ENCODE measurements around the gene SLC25A1.
"Not testable (repeated sequence)": the region's sequence is repeated elsewhere in the genome, so short reads cannot be mapped to it uniquely, and the experiment has no call there.

SLC25A1 gene

GRCh38 chr22:19206287-19206686, 27.8 kb upstream of the SLC25A1 start:
- no peaks in the 10 kb centered on the region for H3K27me3 ChIP-seq (ENCODE audit: control insufficient read depth, insufficient read depth, low read length)
- H3K27ac ChIP-seq (ENCODE audit: low read depth, low read length) = no peak overlapping the region
- H3K9ac ChIP-seq (ENCODE audit: low read depth, low read length) = no peak overlapping the region
- no peak overlapping the region for H3K4me3 ChIP-seq (ENCODE audit: low read depth, low read length)
- no peaks in the 10 kb centered on the region for H3K9me3 ChIP-seq (ENCODE audit: control insufficient read depth, insufficient read depth, low read length)
- peaks cover 29% of the 10 kb centered on the region for H3K36me3 ChIP-seq (ENCODE audit: control insufficient read depth, insufficient read depth, low read length)
- no peaks in the 10 kb centered on the region for H3K4me1 ChIP-seq (ENCODE audit: control insufficient read depth, insufficient read depth, low read length)

- Histone ChIP-seq H3K4me1 (ENCODE audit: control insufficient read depth, insufficient read depth, low read length) (no peaks in the 10 kb centered on the region), H3K9me3 (ENCODE audit: control insufficient read depth, insufficient read depth, low read length) (no peaks in the 10 kb centered on the region), H3K27ac (ENCODE audit: low read depth, low read length) (no peak overlapping the region), H3K9ac (ENCODE audit: low read depth, low read length) (no peak overlapping the region), H3K36me3 (ENCODE audit: control insufficient read depth, insufficient read depth, low read length) (peaks cover 26% of the 10 kb centered on the region; the same call in 1 of the 2 replicates), H3K27me3 (ENCODE audit: control insufficient read depth, insufficient read depth, low read length) (no peaks in the 10 kb centered on the region), H3K4me3 (ENCODE audit: low read depth, low read length) (no peak overlapping the region)
Measured at GRCh38 chr22:19204640-19205039, 26.1 kb upstream of the SLC25A1 start.

DNA sequence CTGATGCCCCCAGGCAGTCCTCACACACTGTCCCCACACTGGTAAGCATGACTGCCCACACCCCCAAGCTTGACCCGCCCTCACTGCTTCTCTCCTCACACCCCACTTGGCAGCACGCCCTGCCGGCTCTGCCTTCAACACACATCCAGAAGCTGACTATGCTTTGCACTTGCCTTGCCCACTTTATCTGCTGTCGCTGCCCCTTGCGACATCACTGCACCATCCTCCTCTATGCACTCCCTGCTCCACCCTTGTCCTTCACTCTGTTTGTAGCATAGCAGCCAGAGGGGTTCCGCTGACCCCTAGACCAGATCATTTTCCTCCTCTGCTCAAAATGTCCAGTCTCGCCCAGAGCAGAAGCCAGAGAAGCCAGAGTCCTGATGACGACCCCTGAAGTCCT, 25.3 kb upstream of the SLC25A1 start:
- no peak overlapping the region for H3K9ac ChIP-seq (ENCODE audit: low read depth, low read length)
- H3K27ac ChIP-seq (ENCODE audit: low read depth, low read length) = no peak overlapping the region
- H3K27me3 ChIP-seq (ENCODE audit: control insufficient read depth, insufficient read depth, low read length) = no peaks in the 10 kb centered on the region
- H3K36me3 ChIP-seq (ENCODE audit: control insufficient read depth, insufficient read depth, low read length) = peaks cover 24% of the 10 kb centered on the region; the same call in 1 of the 2 replicates
- no peak overlapping the region for H3K4me3 ChIP-seq (ENCODE audit: low read depth, low read length)
- H3K4me1 ChIP-seq (ENCODE audit: control insufficient read depth, insufficient read depth, low read length) = no peaks in the 10 kb centered on the region
- no peaks in the 10 kb centered on the region for H3K9me3 ChIP-seq (ENCODE audit: control insufficient read depth, insufficient read depth, low read length)

DNA sequence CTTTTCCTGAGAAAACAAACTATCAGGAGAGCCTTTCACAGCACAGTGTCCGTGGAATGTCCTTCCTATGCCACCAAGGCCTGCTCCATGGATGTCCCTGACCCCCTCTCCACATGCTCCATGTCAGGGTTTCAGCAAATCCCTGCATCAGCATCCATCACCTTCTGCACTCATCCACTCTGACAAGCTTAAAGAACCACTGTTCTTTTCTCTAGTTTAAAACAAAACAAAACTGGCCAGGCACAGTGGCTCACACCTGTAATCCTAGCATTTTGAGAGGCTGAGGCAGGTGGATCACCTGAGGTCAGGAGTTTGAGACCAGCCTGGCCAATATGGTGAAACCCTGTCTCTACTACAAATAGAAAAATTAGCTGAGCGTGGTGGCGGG, 24.3 kb upstream of the SLC25A1 start:
- not testable (repeated sequence) for H3K27me3 ChIP-seq (ENCODE audit: control insufficient read depth, insufficient read depth, low read length); H3K4me1 ChIP-seq (ENCODE audit: control insufficient read depth, insufficient read depth, low read length); H3K4me3 ChIP-seq (ENCODE audit: low read depth, low read length); H3K9ac ChIP-seq (ENCODE audit: low read depth, low read length); H3K9me3 ChIP-seq (ENCODE audit: control insufficient read depth, insufficient read depth, low read length); H3K27ac ChIP-seq (ENCODE audit: low read depth, low read length)
- H3K36me3 ChIP-seq (ENCODE audit: control insufficient read depth, insufficient read depth, low read length) = peaks cover 21% of the 10 kb centered on the region; the same call in 1 of the 2 replicates

DNA sequence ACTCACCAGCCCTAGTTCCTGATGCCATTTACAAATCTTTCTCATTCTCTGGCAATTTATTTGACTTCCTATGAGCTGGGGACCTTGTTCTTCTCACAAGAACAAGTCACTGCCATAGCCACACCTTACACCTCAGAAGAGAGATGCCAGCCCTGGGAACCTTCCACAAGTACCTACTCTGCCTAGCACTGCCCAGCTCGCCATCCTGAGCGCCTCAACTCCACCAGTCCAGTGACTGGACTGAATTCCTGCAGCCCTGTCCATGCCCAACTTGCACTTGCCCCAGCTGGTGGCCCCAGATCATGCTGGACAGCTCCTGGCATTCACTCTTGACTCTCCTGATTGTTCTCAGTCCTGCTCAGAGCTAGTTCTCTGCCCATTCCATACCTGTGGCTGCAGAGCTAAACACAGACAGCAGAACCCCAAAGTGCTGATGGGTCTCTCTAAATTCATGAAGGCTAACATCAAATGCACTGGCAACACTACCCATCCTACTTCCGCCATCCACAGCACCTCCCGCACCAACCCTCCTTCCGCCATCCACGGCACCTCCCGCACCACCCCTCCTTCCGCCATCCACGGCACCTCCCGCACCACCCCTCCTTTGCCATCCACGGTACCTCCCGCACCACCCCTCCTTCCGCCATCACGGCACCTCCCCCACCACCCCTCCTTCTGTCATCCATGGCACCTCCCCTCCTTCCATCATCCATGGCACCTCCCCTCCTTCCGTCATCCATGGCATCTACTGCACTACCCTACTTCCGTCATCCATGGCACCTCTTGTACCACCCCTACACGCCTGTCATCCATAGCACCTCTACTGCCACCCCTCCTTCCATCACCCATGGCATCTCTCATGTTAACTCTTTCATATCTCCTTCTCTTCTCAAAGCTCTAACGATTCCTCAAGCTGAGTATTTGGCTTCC, 23.6 kb upstream of the SLC25A1 start:
- Histone ChIP-seq H3K9ac (ENCODE audit: low read depth, low read length) (no peak overlapping the region), H3K9me3 (ENCODE audit: control insufficient read depth, insufficient read depth, low read length) (no peaks in the 10 kb centered on the region), H3K4me3 (ENCODE audit: low read depth, low read length) (no peak overlapping the region)

GRCh38 chr22:19201130-19201868, 22.8 kb upstream of the SLC25A1 start:
- Histone ChIP-seq H3K9me3 (ENCODE audit: control insufficient read depth, insufficient read depth, low read length) (no peaks in the 10 kb centered on the region), H3K27me3 (ENCODE audit: control insufficient read depth, insufficient read depth, low read length) (no peaks in the 10 kb centered on the region), H3K9ac (ENCODE audit: low read depth, low read length) (no peak overlapping the region), H3K4me3 (ENCODE audit: low read depth, low read length) (no peak overlapping the region), H3K27ac (ENCODE audit: low read depth, low read length) (no peak overlapping the region), H3K4me1 (ENCODE audit: control insufficient read depth, insufficient read depth, low read length) (no peaks in the 10 kb centered on the region), H3K36me3 (ENCODE audit: control insufficient read depth, insufficient read depth, low read length) (peaks cover 29% of the 10 kb centered on the region)

More for the DNA sequence above, 23.6 kb upstream of the SLC25A1 start:
- Histone ChIP-seq H3K27me3 (ENCODE audit: control insufficient read depth, insufficient read depth, low read length) (no peaks in the 10 kb centered on the region), H3K27ac (ENCODE audit: low read depth, low read length) (no peak overlapping the region), H3K36me3 (ENCODE audit: control insufficient read depth, insufficient read depth, low read length) (peaks cover 21% of the 10 kb centered on the region; the same call in 1 of the 2 replicates), H3K4me1 (ENCODE audit: control insufficient read depth, insufficient read depth, low read length) (no peaks in the 10 kb centered on the region)

DNA sequence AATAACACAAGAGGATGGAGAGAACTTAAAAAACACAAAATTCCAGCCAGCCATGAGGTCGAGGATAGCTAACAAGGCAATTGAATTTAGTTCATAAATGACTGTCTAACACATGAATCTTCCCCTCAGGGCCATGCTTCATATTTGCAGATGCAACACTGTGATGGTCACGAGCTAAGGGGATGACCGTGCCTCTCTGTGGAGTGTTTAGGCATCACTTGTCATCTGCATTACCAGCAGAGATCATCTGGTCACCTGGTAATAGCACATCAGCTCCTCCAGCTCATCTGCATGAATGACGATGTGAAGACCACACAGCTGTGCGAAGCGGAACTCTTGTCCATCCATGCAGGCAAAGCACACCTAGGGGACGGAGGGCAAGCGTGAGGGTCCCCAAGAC, 20.9 kb upstream of the SLC25A1 start:
- H3K9me3 ChIP-seq (ENCODE audit: control insufficient read depth, insufficient read depth, low read length) = no peaks in the 10 kb centered on the region
- H3K27ac ChIP-seq (ENCODE audit: low read depth, low read length) = no peak overlapping the region
- no peak overlapping the region for H3K9ac ChIP-seq (ENCODE audit: low read depth, low read length)
- peaks cover 38% of the 10 kb centered on the region for H3K36me3 ChIP-seq (ENCODE audit: control insufficient read depth, insufficient read depth, low read length)
- no peaks in the 10 kb centered on the region for H3K4me1 ChIP-seq (ENCODE audit: control insufficient read depth, insufficient read depth, low read length)
- H3K4me3 ChIP-seq (ENCODE audit: low read depth, low read length) = no peak overlapping the region
- H3K27me3 ChIP-seq (ENCODE audit: control insufficient read depth, insufficient read depth, low read length) = no peaks in the 10 kb centered on the region

DNA sequence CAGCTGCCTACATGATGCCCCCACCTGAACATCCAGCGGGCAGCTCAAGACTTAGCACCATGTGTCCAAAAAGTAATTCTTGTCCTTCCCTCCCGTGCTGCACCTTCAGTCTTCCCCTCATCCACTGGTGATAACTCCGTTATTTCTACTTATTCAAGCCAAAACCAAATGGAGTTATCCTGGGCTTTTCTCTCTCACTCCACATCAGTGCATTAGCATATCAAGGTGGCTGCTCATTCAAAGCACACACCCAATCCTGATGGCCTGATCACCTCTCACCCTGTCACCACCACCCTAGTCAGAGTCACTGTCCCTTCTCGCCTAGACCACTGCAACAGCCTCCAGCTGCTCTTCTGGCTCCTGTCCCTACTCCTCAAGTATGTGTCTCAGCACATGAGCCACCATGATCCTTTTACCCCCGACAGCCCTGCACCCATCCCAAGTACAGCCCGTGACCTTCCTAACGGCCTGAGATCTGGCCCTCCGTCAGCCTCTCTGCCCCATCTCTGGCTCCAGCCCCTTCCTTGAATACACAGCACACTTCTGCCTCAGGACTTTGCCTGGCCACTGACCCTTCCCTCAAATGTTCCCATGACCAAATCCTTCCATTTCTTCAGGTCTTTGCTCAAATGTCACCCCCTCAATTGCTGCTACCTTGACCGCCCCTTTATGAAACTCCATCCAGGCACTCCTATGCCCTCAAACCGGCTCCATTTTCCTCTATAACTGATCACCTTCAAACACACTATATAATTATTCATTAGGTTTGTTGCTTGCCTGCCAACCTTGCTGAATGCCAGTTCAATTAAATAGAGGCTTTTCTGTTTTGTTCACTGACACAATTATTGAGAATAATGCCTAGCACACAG, 19.7 kb upstream of the SLC25A1 start:
- Histone ChIP-seq H3K4me3 (ENCODE audit: low read depth, low read length) (no peak overlapping the region), H3K4me1 (ENCODE audit: control insufficient read depth, insufficient read depth, low read length) (no peaks in the 10 kb centered on the region), H3K36me3 (ENCODE audit: control insufficient read depth, insufficient read depth, low read length) (peaks cover 48% of the 10 kb centered on the region), H3K9me3 (ENCODE audit: control insufficient read depth, insufficient read depth, low read length) (no peaks in the 10 kb centered on the region), H3K9ac (ENCODE audit: low read depth, low read length) (no peak overlapping the region), H3K27ac (ENCODE audit: low read depth, low read length) (no peak overlapping the region), H3K27me3 (ENCODE audit: control insufficient read depth, insufficient read depth, low read length) (no peaks in the 10 kb centered on the region)

- H3K9me3 ChIP-seq (ENCODE audit: control insufficient read depth, insufficient read depth, low read length) = no peaks in the 10 kb centered on the region
- H3K27ac ChIP-seq (ENCODE audit: low read depth, low read length) = no peak overlapping the region
- peaks cover 52% of the 10 kb centered on the region for H3K36me3 ChIP-seq (ENCODE audit: control insufficient read depth, insufficient read depth, low read length)
Measured at GRCh38 chr22:19196841-19197612, 18.5 kb upstream of the SLC25A1 start.

More at GRCh38 chr22:19196841-19197612, 18.5 kb upstream of the SLC25A1 start:
- Histone ChIP-seq H3K4me1 (ENCODE audit: control insufficient read depth, insufficient read depth, low read length) (no peaks in the 10 kb centered on the region), H3K9ac (ENCODE audit: low read depth, low read length) (no peak overlapping the region), H3K4me3 (ENCODE audit: low read depth, low read length) (no peak overlapping the region), H3K27me3 (ENCODE audit: control insufficient read depth, insufficient read depth, low read length) (no peaks in the 10 kb centered on the region)

Data from HUES48 (cell line).